NCI-H187 treated with DMSO at 0.1 percent for 48 hours (cell line): ENCODE measurements around the gene CLNK.

Source experiments
- DNase-seq: peaks from one replicate; lab custom pipeline; 2025; lab: John Stamatoyannopoulos, UW

CLNK gene

GRCh38 chr4:10456595-10457254 lies 227.8 kb downstream of the CLNK start:
- DNase-seq: no peak

- DNase-seq: no peak
These were observed 228.3 kb downstream of the CLNK start for GRCh38 chr4:10456260-10456594.

GRCh38 chr4:10455133-10455532 lies 229.4 kb downstream of the CLNK start:
- DNase-seq: no peak

GRCh38 chr4:10454726-10455125 lies 229.8 kb downstream of the CLNK start:
- DNase-seq: no peak

GRCh38 chr4:10454121-10454520 lies 230.4 kb downstream of the CLNK start:
- no peak for DNase-seq

- no peak for DNase-seq
These were observed 235.6 kb downstream of the CLNK start for GRCh38 chr4:10448991-10449390.

- DNase-seq: no peak
These were observed 241.6 kb downstream of the CLNK start for GRCh38 chr4:10442976-10443375.

- no peak for DNase-seq
These were observed 243.1 kb downstream of the CLNK start for GRCh38 chr4:10441512-10441911.

GRCh38 chr4:10438924-10439323 lies 245.6 kb downstream of the CLNK start:
- DNase-seq: no peak

- no peak for DNase-seq
These were observed 246.8 kb downstream of the CLNK start for GRCh38 chr4:10437735-10438134.
